Stimulated activated CD4-positive, alpha-beta T cell treated with anti-CD3 and anti-CD28 coated beads, TNF-alpha, amount 100 ng/mL, for 48 hours (primary cell): Measurements from ENCODE around the gene STAP2.

Source experiments
- DNase-seq, 3 donors: peaks; one replicate each; pipeline ENCODE4 v3.0.0-alpha.2; 2020; ENCODE audit warnings: low read depth in 3 of 3

Gene STAP2

GRCh38 chr19:4338441-4339355 is at the start of gene STAP2:
STAP2 (minus strand) TSS chr19:4338827; CDS start chr19:4338753, 74 bp downstream.
- no peak for DNase-seq

- no peak for DNase-seq
Observed at GRCh38 chr19:4386041-4386782, 47.6 kb upstream of the STAP2 start.

GRCh38 chr19:4385291-4386040 is 46.8 kb upstream of the STAP2 start:
- no peak for DNase-seq

- DNase-seq = peak in 1 of 3 donors; percentile 40
Observed at GRCh38 chr19:4380254-4380727, 41.7 kb upstream of the STAP2 start.

GRCh38 chr19:4379383-4380253 is 41.0 kb upstream of the STAP2 start:
- peak in 1 of 3 donors; percentile 33 for DNase-seq

- no peak for DNase-seq
Observed at GRCh38 chr19:4378886-4379285, 40.3 kb upstream of the STAP2 start.

- DNase-seq = no peak
Observed at GRCh38 chr19:4376991-4377781, 38.6 kb upstream of the STAP2 start.

GRCh38 chr19:4376671-4376990 is 38.0 kb upstream of the STAP2 start:
- no peak for DNase-seq

GRCh38 chr19:4376028-4376670 is 37.5 kb upstream of the STAP2 start:
- DNase-seq = no peak

- no peak for DNase-seq
Observed at GRCh38 chr19:4375164-4376027, 36.8 kb upstream of the STAP2 start.

GRCh38 chr19:4374498-4375163 is 36.0 kb upstream of the STAP2 start:
- no peak for DNase-seq

GRCh38 chr19:4373601-4374497 is 35.2 kb upstream of the STAP2 start:
- DNase-seq = no peak

GRCh38 chr19:4373013-4373367 is 34.4 kb upstream of the STAP2 start:
- DNase-seq = no peak

- no peak for DNase-seq
Observed at GRCh38 chr19:4372165-4373012, 33.8 kb upstream of the STAP2 start.

- no peak for DNase-seq
Observed at GRCh38 chr19:4371247-4372164, 32.9 kb upstream of the STAP2 start.
